ENCODE measurements around the gene PECR. TPM values are rescaled to one million over a fixed set of nuclear protein-coding genes. Genes with fewer than 3 reads are reported as not detected.

Gene PECR
- total RNA-seq, 4 donors from 2014 or later, result 11.1 to 15.6 (median 11.9) TPM

GRCh38 chr2:216119146-216119545 is 37.5 kb upstream of the PECR start:
- Histone ChIP-seq H3K27me3 (no peaks in the 10 kb centered on the region), H3K36me3 (peaks cover 72% of the 10 kb centered on the region), H3K4me1 (peaks cover 18% of the 10 kb centered on the region), H3K27ac (no peak overlapping the region), H3K9me3 (no peaks in the 10 kb centered on the region), H3K4me3 (no peak overlapping the region)
- TF ChIP-seq EP300 (IDR thresholded peaks at IDR 0.05) (no peak), CTCF (IDR thresholded peaks at IDR 0.05) (no peak), POLR2A (IDR thresholded peaks at IDR 0.05) (no peak), POLR2AphosphoS5 (IDR thresholded peaks at IDR 0.05) (no peak)
- WGBS, result 77% methylated on average over 2 of the region's 2 CpGs
- no peak for DNase-seq (ENCODE audit: low spot score in 2 of 2)

- WGBS, result 87% methylated on average over 1 of the region's 1 CpG
- Histone ChIP-seq H3K9me3 (no peaks in the 10 kb centered on the region), H3K4me3 (no peak overlapping the region), H3K27ac (no peak overlapping the region), H3K4me1 (peaks cover 20% of the 10 kb centered on the region), H3K36me3 (peaks cover 68% of the 10 kb centered on the region), H3K27me3 (no peaks in the 10 kb centered on the region)
- TF ChIP-seq CTCF (IDR thresholded peaks at IDR 0.05) (no peak), POLR2AphosphoS5 (IDR thresholded peaks at IDR 0.05) (no peak)
- DNase-seq (ENCODE audit: low spot score in 2 of 2), result no peak
These were observed 36.9 kb upstream of the PECR start for GRCh38 chr2:216118474-216118873.

GRCh38 chr2:216117561-216118340 is 36.1 kb upstream of the PECR start:
- TF ChIP-seq POLR2AphosphoS5 (IDR thresholded peaks at IDR 0.05), result no peak
- TF ChIP-seq EP300 (IDR thresholded peaks at IDR 0.05), result no peak
- TF ChIP-seq CTCF (IDR thresholded peaks at IDR 0.05), result no peak
- Histone ChIP-seq H3K36me3 (peaks cover 68% of the 10 kb centered on the region), H3K9me3 (no peaks in the 10 kb centered on the region), H3K4me3 (no peak overlapping the region), H3K4me1 (peaks cover 20% of the 10 kb centered on the region), H3K27ac (no peak overlapping the region), H3K27me3 (no peaks in the 10 kb centered on the region)
- no peak for DNase-seq (ENCODE audit: low spot score in 2 of 2)
- WGBS, result 73% methylated on average over 4 of the region's 4 CpGs

GRCh38 chr2:216116418-216116817 is 34.8 kb upstream of the PECR start:
- Histone ChIP-seq H3K4me3 (no peak overlapping the region), H3K36me3 (peaks cover 67% of the 10 kb centered on the region)
- 86% methylated on average over 1 of the region's 1 CpG for WGBS

More at GRCh38 chr2:216116418-216116817, 34.8 kb upstream of the PECR start:
- Histone ChIP-seq H3K9me3 (no peaks in the 10 kb centered on the region), H3K4me1 (peaks cover 31% of the 10 kb centered on the region), H3K27ac (no peak overlapping the region), H3K27me3 (no peaks in the 10 kb centered on the region)
- no peak for DNase-seq (ENCODE audit: low spot score in 2 of 2)
- TF ChIP-seq POLR2AphosphoS5 (IDR thresholded peaks at IDR 0.05) (no peak), POLR2A (IDR thresholded peaks at IDR 0.05) (no peak), EP300 (IDR thresholded peaks at IDR 0.05) (no peak), CTCF (IDR thresholded peaks at IDR 0.05) (no peak)

All from suprapubic skin (tissue), 4 donors.